AG08396 (cell line): ENCODE measurements around the gene CRYGC.

ENCODE experiments used
- DNase-seq: peaks from one replicate; pipeline ENCODE4 v3.0.0; 2012; ENCODE audit warnings: low spot score, mixed read lengths

Gene CRYGC

GRCh38 chr2:208096080-208096479, 33.5 kb downstream of the CRYGC start:
- DNase-seq = no peak

GRCh38 chr2:208093128-208093527, 36.5 kb downstream of the CRYGC start:
- no peak for DNase-seq

DNA sequence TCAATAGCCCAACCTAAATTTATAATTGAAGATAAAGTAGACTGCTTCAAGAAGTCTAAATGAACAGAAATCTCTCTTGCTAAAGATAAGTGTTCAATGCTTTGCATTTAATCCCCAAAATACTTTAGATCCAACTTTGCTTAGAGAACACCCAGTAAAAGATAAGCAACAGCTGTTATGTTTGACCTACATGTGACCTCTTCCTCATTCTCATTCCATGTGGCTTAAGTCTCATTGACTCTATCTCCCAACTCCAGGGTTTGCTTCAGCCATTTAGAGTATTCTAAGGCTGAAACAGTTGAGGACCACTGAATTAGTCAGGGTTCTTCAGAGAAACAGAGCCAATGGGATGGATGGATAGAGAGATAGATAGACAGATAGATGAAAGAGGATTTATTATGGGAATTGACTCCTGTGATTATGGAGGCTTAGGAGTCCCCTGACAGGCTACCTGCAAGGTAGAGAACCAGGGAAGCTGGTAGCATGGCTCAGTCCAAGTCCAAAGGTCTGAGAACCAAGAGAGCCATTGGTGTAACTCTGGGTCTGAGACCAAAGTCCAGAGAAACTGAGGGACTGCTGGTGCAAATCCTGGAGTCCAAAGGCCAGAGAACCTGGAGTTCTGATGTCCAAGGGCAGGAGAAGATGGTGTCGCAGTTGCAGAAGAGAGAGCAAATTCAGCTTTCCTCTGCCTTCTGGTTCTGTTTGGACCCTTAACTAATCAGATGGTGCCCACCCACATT, 37.4 kb downstream of the CRYGC start:
- DNase-seq = no peak

DNA sequence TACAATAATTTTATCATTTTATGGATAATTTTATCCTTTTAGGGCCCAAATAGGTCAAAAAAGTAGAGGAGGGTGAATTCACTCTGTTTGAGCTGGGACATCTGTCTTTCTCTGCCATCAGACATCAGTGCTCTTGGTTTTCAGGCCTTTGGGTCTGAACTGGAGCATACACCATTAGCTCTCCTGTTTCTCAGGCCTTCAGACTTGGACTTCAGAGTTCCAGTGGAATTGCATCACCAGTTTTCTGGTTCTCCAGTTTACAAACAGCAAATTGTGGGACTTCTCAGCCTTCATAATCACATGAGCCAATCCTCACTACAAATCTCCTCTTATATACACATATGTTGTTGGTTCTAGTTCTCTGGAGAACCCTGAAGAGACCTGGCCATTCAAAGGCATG, 39.2 kb downstream of the CRYGC start:
- DNase-seq = no peak

DNA sequence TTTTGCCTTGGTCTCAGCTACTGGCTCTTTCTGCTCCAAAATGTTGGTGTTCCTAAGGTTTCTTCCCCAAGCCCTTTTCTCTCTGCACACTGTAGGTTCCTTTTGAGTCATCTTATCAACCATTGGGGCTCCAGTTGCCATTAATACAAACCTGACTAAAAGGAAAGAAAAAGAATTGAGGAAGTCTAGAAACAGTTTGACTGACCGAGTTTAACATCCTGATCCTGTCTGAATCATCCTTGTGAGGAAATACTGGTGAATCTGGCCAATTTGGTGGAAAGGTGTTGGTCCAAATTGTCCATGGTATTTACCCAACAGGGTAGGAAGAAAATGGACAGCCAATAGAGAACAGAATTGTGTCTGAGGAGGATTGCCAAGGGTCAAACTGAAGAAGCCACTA, 43.6 kb downstream of the CRYGC start:
- DNase-seq = no peak

DNA sequence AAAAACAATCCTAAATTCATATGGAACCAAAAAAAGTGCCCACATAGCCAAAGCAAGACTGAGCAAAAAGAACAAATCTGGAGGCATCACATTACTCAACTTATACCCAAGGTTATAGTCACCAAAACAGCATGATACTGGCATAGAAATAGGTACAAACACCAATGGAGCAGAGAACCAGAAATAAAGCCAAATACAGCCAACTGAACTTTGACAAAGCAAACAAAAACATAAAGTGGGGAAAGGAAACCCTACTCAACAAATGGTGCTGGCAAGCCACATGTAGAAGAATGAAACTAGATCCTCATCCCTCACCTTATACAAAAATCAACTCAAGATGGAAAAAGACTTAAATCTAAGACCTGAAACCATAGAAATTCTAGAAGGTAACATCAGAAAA, 45.8 kb downstream of the CRYGC start:
- no peak for DNase-seq
